ENCODE results near the gene GJC3. TPM values are rescaled to one million over a fixed set of nuclear protein-coding genes. Genes with fewer than 3 reads are reported as not detected.

GJC3 gene
- total RNA-seq, 2 experiments from 2014 or later: 0.21 TPM; not detected in 1

DNA sequence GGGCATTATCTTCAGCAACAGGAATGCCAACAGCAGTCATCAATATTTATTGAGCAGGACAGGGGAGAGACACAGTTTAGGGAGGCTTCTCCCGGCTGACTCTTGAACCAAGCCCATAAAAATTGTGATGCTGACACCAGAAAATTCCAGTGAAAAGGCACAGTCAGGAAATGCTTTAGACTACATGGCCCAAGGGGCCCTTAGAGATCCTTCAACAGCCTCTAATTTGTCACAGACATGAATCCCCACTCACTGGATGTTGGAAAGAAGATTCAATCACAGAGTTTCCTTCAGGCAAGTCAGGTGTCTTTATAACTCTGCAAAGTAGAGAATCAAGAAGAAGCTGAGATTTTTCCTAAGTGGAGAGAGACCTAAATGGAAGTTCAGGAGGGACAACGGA lies 1.2 kb downstream of the GJC3 start:
- Mint-ChIP-seq H3K27ac (no peak overlapping the region), H3K4me1 (ENCODE audit: low read depth) (peaks cover 22% of the 10 kb centered on the region), H3K9me3 (ENCODE audit: insufficient read depth) (no peaks in the 10 kb centered on the region), H3K27me3 (ENCODE audit: low read depth) (peaks cover 27% of the 10 kb centered on the region), H3K4me3 (no peak overlapping the region), H3K36me3 (ENCODE audit: low read depth) (no peaks in the 10 kb centered on the region)
- ATAC-seq: no peak
- POLR2A ChIA-PET: interaction anchor here (0.5 to 1.7 kb wide), 2 partner anchors 9 to 53 kb away, joined by 6 to 13 read pairs; partner anchors contain the start of gene TRIM4
- no peak for DNase-seq
- CTCF ChIA-PET: interaction anchor here (1.1 to 3.0 kb wide), 4 partner anchors 9 to 61 kb away, joined by 4 to 29 read pairs (median 6); partner anchors contain the start of gene TRIM4

DNA sequence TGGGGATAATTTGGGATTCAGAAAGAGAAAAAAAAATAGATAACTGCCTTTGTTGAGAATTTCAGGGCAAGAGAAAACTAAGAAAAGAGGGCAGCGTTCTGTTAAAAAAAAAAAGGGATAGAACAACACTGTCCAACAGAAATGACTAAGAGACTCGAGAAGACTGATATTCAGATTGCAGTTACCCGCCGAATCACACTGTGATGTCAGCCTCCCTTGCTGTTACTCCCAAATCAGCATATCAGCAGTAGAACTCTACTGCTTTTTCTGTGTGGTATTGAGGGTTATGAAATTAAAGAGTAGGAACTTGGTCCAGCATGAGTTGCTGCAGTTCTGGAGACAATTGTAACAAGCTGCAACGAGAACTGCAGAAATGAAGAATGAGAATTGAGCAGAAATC lies 1.9 kb downstream of the GJC3 start:
- peaks cover 26% of the 10 kb centered on the region for H3K27me3 Mint-ChIP-seq (ENCODE audit: low read depth)
- no peak for ATAC-seq
- ChIA-PET POLR2A (no interaction called here), CTCF (interaction anchor here (1.1 kb wide), 2 partner anchors 14 to 15 kb away, joined by 3 to 4 read pairs; no protein-coding TSS in a partner anchor)
- no peak overlapping the region for H3K4me3 Mint-ChIP-seq
- H3K36me3 Mint-ChIP-seq (ENCODE audit: low read depth): no peaks in the 10 kb centered on the region
- H3K27ac Mint-ChIP-seq: no peak overlapping the region
- peaks cover 22% of the 10 kb centered on the region for H3K4me1 Mint-ChIP-seq (ENCODE audit: low read depth)
- no peak for DNase-seq
- H3K9me3 Mint-ChIP-seq (ENCODE audit: insufficient read depth): no peaks in the 10 kb centered on the region

- ATAC-seq (no peak), DNase-seq (no peak)
- peaks cover 22% of the 10 kb centered on the region for H3K4me1 Mint-ChIP-seq (ENCODE audit: low read depth)
- no peak overlapping the region for H3K4me3 Mint-ChIP-seq
- no peaks in the 10 kb centered on the region for H3K9me3 Mint-ChIP-seq (ENCODE audit: insufficient read depth)
- peaks cover 9% of the 10 kb centered on the region for H3K36me3 Mint-ChIP-seq (ENCODE audit: low read depth)
- ChIA-PET CTCF (no interaction called here), POLR2A (no interaction called here)
- H3K27me3 Mint-ChIP-seq (ENCODE audit: low read depth): peaks cover 26% of the 10 kb centered on the region
- H3K27ac Mint-ChIP-seq: no peak overlapping the region
These were observed 3.1 kb downstream of the GJC3 start for GRCh38 chr7:99926321-99926720.

- peaks cover 12% of the 10 kb centered on the region for H3K4me1 Mint-ChIP-seq (ENCODE audit: low read depth)
- no peaks in the 10 kb centered on the region for H3K9me3 Mint-ChIP-seq (ENCODE audit: insufficient read depth)
- ChIA-PET POLR2A (no interaction called here), CTCF (interaction anchor here (0.7 kb wide), 2 partner anchors 71 to 245 kb away, joined by 3 read pairs; partner anchors contain the start of gene GAL3ST4)
- ATAC-seq (no peak), DNase-seq (no peak)
- H3K27me3 Mint-ChIP-seq (ENCODE audit: low read depth): peaks cover 20% of the 10 kb centered on the region
- H3K4me3 Mint-ChIP-seq: no peak overlapping the region
- H3K27ac Mint-ChIP-seq: no peak overlapping the region
- H3K36me3 Mint-ChIP-seq (ENCODE audit: low read depth): peaks cover 23% of the 10 kb centered on the region
These were observed 6.2 kb downstream of the GJC3 start for GRCh38 chr7:99923200-99923599.

GRCh38 chr7:99920149-99920548 lies 9.3 kb downstream of the GJC3 start:
- Mint-ChIP-seq H3K27ac (peak overlapping the region; percentile 98), H3K4me3 (peak overlapping the region; percentile 97)

DNA sequence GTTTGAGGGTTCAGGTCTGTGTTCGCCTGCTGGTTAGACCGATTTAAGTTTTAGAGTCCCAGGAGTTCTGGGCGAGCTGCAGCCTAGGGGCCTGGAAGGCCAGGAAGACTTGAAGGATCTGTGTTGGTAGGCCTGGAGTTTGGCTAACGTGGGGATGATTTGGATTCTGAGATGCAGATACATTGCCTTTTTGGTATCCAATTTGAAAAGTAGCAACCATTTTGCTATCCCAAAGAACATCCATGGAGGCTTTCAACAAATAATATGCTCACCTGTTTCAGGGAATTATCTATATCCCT lies 9.7 kb downstream of the GJC3 start:
- no peak for DNase-seq
- ChIA-PET CTCF (interaction anchor here (1.1 to 10.4 kb wide), 13 partner anchors 10 to 360 kb away, joined by 3 to 168 read pairs (median 9); partner anchors contain the start of genes AZGP1, GJC3 and ZKSCAN1), POLR2A (interaction anchor here (0.6 to 2.4 kb wide), 24 partner anchors 9 to 569 kb away, joined by 3 to 13 read pairs (median 4); partner anchors contain the start of genes GJC3, MBLAC1, MCM7 and ZKSCAN1)
- Mint-ChIP-seq H3K27me3 (ENCODE audit: low read depth) (peaks cover 2% of the 10 kb centered on the region), H3K9me3 (ENCODE audit: insufficient read depth) (no peaks in the 10 kb centered on the region), H3K36me3 (ENCODE audit: low read depth) (peaks cover 39% of the 10 kb centered on the region), H3K27ac (peak overlapping the region; percentile 98), H3K4me3 (peak overlapping the region; percentile 97), H3K4me1 (ENCODE audit: low read depth) (peaks cover 36% of the 10 kb centered on the region)
- ATAC-seq: no peak

More at GRCh38 chr7:99920149-99920548, 9.3 kb downstream of the GJC3 start:
- H3K27me3 Mint-ChIP-seq (ENCODE audit: low read depth): peaks cover 4% of the 10 kb centered on the region
- H3K36me3 Mint-ChIP-seq (ENCODE audit: low read depth): peaks cover 37% of the 10 kb centered on the region
- H3K9me3 Mint-ChIP-seq (ENCODE audit: insufficient read depth): no peaks in the 10 kb centered on the region
- H3K4me1 Mint-ChIP-seq (ENCODE audit: low read depth): peaks cover 34% of the 10 kb centered on the region
- ChIA-PET POLR2A (interaction anchor here (0.6 to 2.4 kb wide), 16 partner anchors 9 to 568 kb away, joined by 3 to 13 read pairs (median 4); partner anchors contain the start of genes GJC3, MCM7, ZKSCAN1 and ZNF394), CTCF (interaction anchor here (1.1 to 10.4 kb wide), 9 partner anchors 9 to 361 kb away, joined by 3 to 168 read pairs (median 18); partner anchors contain the start of genes AZGP1, GJC3 and ZKSCAN1)
- ATAC-seq: no peak
- DNase-seq: no peak

- Mint-ChIP-seq H3K9me3 (ENCODE audit: insufficient read depth) (no peaks in the 10 kb centered on the region), H3K4me1 (ENCODE audit: low read depth) (peaks cover 40% of the 10 kb centered on the region), H3K36me3 (ENCODE audit: low read depth) (peaks cover 41% of the 10 kb centered on the region), H3K27ac (peak within 1 kb of the TSS; percentile 98), H3K4me3 (peak within 1 kb of the TSS; percentile 97), H3K27me3 (ENCODE audit: low read depth) (no peaks in the 10 kb centered on the region)
- ChIA-PET CTCF (interaction anchor here (0.8 to 10.4 kb wide), 19 partner anchors 10 to 1041 kb away, joined by 3 to 168 read pairs (median 5); partner anchors contain the start of genes AZGP1, GJC3, TRRAP and ZKSCAN1), POLR2A (interaction anchor here (0.6 to 2.4 kb wide), 25 partner anchors 10 to 430 kb away, joined by 3 to 13 read pairs (median 4); partner anchors contain the start of genes AP4M1, GJC3, MBLAC1 and MCM7)
- DNase-seq (peak; percentile 93), ATAC-seq (peak; percentile 98)
These were observed 10.2 kb downstream of the GJC3 start, which contains the start of gene TRIM4 for GRCh38 chr7:99918959-99919813. Gene TRIM4 (minus strand): TSS chr7:99919530. CDS start chr7:99919401, 129 bp downstream.

- Mint-ChIP-seq H3K4me1 (ENCODE audit: low read depth) (peaks cover 20% of the 10 kb centered on the region), H3K4me3 (no peak overlapping the region), H3K36me3 (ENCODE audit: low read depth) (peaks cover 36% of the 10 kb centered on the region), H3K27ac (no peak overlapping the region), H3K9me3 (ENCODE audit: insufficient read depth) (no peaks in the 10 kb centered on the region), H3K27me3 (ENCODE audit: low read depth) (no peaks in the 10 kb centered on the region)
- no peak for DNase-seq
- ChIA-PET POLR2A (no interaction called here), CTCF (interaction anchor here (0.6 to 10.4 kb wide), 3 partner anchors 59 to 79 kb away, joined by 3 to 168 read pairs (median 4); no protein-coding TSS in a partner anchor)
- no peak for ATAC-seq
These were observed 18.4 kb downstream of the GJC3 start for GRCh38 chr7:99910976-99911375.

DNA sequence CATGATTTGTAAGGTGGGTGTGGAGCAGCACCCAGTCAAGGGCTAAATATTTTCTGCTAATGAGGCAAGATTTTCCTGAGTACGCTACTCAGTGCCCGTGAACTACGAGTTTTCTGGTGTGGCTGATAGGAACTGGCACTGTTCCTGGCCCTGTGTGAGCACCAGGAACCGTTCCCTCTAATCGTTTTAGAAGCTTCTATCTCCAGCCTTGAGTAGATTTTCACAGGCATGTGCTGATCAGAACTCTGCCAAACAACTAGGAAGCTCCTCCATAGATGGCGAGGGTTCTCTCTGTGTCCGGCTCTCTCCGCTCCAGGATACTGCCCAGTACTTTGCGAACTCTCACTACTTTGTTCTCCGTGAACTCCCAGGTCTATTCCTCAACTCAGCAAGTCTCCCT lies 27.8 kb downstream of the GJC3 start:
- peaks cover 70% of the 10 kb centered on the region for H3K36me3 Mint-ChIP-seq (ENCODE audit: low read depth)
- H3K4me1 Mint-ChIP-seq (ENCODE audit: low read depth): peaks cover 15% of the 10 kb centered on the region
- H3K27me3 Mint-ChIP-seq (ENCODE audit: low read depth): no peaks in the 10 kb centered on the region
- ATAC-seq: no peak
- H3K27ac Mint-ChIP-seq: no peak overlapping the region
- H3K4me3 Mint-ChIP-seq: no peak overlapping the region
- no peak for DNase-seq
- CTCF ChIA-PET: no interaction called here
- H3K9me3 Mint-ChIP-seq (ENCODE audit: insufficient read depth): peaks cover 6% of the 10 kb centered on the region
- POLR2A ChIA-PET: no interaction called here

GRCh38 chr7:99899830-99900519 lies 29.4 kb downstream of the GJC3 start:
- peaks cover 15% of the 10 kb centered on the region for H3K4me1 Mint-ChIP-seq (ENCODE audit: low read depth)
- H3K27ac Mint-ChIP-seq: no peak overlapping the region
- ATAC-seq: no peak
- H3K27me3 Mint-ChIP-seq (ENCODE audit: low read depth): no peaks in the 10 kb centered on the region
- no peak for DNase-seq
- ChIA-PET POLR2A (no interaction called here), CTCF (no interaction called here)
- H3K9me3 Mint-ChIP-seq (ENCODE audit: insufficient read depth): peaks cover 6% of the 10 kb centered on the region
- H3K36me3 Mint-ChIP-seq (ENCODE audit: low read depth): peaks cover 63% of the 10 kb centered on the region
- no peak overlapping the region for H3K4me3 Mint-ChIP-seq

GRCh38 chr7:99898836-99899235 lies 30.6 kb downstream of the GJC3 start:
- no peak overlapping the region for H3K27ac Mint-ChIP-seq
- H3K27me3 Mint-ChIP-seq (ENCODE audit: low read depth): no peaks in the 10 kb centered on the region
- peaks cover 15% of the 10 kb centered on the region for H3K4me1 Mint-ChIP-seq (ENCODE audit: low read depth)
- POLR2A ChIA-PET: no interaction called here
- CTCF ChIA-PET: no interaction called here
- H3K4me3 Mint-ChIP-seq: no peak overlapping the region
- H3K36me3 Mint-ChIP-seq (ENCODE audit: low read depth): peaks cover 61% of the 10 kb centered on the region
- ATAC-seq (no peak), DNase-seq (no peak)
- H3K9me3 Mint-ChIP-seq (ENCODE audit: insufficient read depth): peaks cover 6% of the 10 kb centered on the region

Measured in activated CD8-positive, alpha-beta T cell treated with anti-CD3 and anti-CD28 coated beads, Interleukin-2, amount 10 ng/mL, durations not matched to agents 7 days and 5 days (primary cell).